GM12892 (cell line): ENCODE results near the gene FRMD3.

Experiments used
- POLR2A ChIP-seq: IDR thresholded peaks from 2 replicates; pipeline ENCODE4 v1.6.1; 2011; ENCODE audit warnings: low read depth, low read length, control low read depth
- TAF1 ChIP-seq: IDR thresholded peaks from 2 replicates; pipeline ENCODE4 v1.6.1; 2011; ENCODE audit warnings: low read depth, mild to moderate bottlenecking, control low read depth, low read length, borderline replicate concordance

- TF ChIP-seq POLR2A (no peak), TAF1 (no peak)
Observed at GRCh38 chr9:83317244-83317643, 221.0 kb downstream of the FRMD3 start.
